ENCODE measurements around the gene C10orf143.
"Not testable (repeated sequence)": the region's sequence is repeated elsewhere in the genome, so short reads cannot be mapped to it uniquely, and the experiment has no call there.

The C10orf143 gene

DNA sequence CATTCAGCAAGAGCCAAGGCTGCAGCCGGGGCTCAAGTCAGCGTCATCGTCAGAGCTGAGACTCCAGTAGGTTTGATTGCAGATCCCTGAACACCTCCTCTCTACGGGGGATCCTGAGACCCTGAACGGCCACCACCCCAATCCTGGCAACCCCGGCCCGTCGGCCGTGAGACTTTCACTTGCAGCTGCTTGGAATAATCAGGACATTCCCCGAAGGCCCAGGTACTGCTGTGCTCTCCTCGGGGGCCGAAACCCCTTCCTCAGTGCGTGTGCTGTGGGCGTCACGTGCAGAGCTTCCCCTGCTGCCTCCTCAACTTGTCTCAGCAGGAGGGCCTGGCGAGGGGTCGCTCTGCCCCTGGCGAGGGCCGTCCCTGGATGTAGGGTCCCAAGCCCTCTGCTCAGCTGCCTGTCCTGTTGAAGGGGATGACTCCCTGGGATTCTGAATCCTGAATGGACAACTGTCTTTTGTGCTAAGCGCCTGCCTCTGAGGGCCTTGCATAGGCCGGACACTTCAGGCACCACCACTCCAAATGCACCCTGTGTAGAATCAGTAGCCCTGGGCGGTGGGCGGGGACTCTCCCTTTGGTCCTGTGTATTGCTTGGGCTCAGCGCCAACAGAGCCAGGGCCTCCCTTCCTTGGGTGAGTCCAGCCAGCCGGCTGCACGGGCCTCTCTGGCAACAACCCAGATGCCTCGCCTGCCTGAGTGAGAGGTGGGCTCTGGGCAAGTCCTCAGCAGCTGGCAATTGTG, 82.7 kb downstream of the C10orf143 start:
- no peak for DNase-seq

DNA sequence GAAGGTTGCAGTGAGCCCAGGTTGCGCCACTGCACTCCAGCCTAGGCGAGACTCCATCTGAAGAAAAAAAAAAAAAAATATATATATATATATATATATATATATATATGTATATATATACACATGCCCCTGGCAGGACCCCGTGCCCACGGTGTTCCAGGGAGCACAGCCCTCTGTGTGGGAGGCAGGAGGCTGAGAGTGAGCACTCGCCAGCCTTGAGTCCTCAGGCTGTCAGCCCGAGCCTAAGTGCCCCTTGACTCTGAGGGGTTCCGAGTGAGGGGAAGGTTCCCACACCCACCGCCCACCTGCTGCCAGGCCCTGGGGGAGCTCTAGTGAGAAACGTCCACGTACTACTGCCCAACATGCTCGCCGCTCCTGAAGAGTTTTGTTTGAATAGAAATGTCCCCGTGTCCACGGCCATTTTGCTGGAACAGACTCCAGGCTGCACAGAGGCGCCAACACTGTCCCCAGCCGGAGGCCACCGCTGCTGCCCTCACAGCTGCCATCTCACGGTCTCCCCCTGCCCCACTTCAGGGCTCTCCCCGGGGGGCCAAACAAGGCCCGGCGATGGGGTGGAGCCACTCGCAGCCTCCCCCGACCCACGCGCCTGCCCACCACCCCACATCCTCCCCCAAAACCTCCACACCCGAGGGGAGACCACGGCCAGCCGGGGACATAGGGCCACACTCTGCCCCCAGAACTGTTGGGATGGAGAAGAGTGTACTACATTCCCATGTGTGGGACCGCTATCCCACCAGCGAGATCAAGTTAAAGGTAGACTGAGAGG, 83.8 kb downstream of the C10orf143 start:
- DNase-seq: no peak

DNA sequence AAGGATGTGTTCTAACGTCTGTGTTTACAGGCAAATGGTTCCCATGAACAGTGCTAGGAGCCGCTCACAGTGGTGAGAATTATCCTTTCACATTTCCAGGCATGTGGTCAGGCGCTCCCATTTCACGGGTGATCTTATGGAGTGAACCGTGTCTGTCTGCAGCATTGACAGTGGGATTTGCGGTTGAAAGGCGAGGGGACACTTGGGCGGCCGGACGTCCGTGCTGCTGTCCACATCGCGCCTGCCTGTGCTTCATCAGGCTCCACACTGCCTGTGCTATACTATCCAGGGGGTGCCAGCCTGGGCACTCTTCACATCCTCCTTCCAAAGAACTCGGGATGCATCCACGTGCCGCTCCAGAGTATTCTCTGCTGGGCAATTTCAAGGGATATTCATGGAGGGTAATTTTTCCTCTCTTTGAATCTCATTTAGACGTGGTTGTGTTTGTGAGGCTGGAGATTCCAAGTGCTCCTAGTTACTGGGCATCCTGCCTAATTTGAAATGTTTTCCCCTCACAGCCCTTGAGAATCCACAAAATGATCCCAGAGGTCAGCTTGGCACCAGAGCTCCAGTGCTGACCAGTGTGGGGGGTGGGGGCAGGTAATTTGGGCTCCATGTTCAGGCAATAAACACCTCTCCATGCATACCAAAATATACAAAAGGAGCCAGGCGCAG, 84.7 kb downstream of the C10orf143 start:
- no peak for DNase-seq

- no peak for DNase-seq
These were observed 85.3 kb downstream of the C10orf143 start for GRCh38 chr10:130025326-130025725.

GRCh38 chr10:130024779-130025325, 85.8 kb downstream of the C10orf143 start:
- no peak for DNase-seq

DNA sequence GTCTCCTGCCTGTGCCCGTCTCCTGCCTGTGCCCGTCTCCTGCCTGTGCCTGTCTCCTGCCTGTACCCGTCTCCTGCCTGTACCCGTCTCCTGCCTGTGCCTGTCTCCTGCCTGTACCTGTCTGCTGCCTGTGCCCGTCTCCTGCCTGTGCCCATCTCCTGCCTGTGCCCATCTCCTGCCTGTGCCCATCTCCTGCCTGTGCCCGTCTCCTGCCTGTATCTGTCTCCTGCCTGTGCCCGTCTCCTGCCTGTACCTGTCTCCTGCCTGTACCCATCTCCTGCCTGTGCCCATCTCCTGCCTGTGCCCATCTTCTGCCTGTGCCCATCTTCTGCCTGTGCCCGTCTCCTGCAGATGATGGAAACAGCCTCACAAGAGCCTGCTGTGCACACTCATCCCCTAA, 86.3 kb downstream of the C10orf143 start:
- not testable (repeated sequence) for DNase-seq

DNA sequence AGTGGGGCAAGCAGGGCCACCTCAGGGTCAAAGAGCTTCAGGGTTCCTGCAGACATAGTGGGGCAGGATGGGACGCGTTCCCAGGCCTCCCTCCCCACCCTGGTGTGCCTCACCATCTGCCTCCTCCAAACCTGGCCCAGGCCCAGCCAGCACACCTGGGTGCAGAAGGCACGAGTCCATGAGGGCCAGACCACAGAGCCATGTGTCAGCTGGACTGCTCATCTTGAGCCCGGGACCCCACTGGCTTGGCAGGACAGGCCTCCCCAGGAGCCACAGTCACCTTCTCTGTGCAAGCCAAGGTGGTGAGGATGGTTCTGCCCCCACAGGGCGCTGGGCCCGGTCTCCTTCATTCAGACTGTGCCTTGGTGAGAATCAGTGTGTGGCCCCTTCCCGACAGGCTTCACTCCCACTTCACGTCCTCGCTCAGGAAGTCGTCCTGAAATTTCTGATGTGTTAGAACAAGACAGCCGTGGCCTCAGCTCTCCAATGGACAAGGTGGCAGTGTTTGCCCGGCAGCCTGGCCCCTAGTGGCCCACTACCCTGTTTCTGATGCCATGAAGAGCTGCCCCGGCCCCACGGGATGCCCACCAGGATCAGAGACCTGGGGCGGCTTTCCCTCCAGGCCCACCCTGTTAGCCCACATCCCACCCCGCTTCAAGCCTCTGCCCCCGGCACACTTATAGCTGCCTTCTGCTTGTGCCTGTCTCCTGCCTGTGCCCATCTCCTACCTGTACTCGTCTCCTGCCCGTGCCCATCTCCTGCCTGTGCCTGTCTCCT, 87.0 kb downstream of the C10orf143 start:
- no peak for DNase-seq

- no peak for DNase-seq
These were observed 87.9 kb downstream of the C10orf143 start for GRCh38 chr10:130022511-130023299.

- no peak for DNase-seq
These were observed 88.5 kb downstream of the C10orf143 start for GRCh38 chr10:130022086-130022485.

- DNase-seq: no peak
These were observed 89.2 kb downstream of the C10orf143 start for GRCh38 chr10:130021383-130021950.

DNA sequence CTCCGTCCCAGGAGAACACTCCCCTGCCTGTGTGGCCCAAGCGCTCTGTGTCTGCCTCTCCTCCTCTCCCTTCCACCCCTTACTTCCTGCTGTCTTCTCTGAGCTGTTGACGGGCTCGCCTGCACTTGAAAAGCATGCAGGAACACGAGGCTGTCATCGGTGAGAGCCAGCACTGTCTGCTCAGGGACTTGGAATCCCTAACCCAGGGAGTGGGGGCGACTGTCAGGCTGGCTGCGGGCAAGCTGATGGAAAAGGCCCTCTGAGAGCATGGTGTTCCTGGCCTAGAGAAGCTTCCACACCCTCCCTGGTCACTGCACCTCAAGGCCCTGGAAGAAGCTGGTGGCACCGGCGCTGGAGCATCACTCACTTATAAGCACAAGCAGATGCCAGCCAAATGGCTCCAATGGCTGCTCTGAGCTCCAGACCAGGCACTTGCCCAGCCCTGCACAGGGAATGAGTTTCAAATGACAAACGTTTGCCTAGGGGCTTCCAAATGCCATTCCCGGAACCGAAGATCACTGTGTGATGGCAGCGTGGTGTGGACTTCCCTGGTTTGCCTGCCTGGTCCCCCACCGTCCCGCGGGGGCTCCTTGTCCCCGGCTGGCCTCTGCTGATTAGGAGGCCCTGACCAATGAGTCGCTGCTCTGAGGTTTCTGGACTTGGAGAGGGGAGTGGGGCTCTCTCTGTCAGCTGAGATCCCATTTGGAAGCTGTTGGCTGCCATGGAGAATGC, 89.8 kb downstream of the C10orf143 start:
- no peak for DNase-seq

DNA sequence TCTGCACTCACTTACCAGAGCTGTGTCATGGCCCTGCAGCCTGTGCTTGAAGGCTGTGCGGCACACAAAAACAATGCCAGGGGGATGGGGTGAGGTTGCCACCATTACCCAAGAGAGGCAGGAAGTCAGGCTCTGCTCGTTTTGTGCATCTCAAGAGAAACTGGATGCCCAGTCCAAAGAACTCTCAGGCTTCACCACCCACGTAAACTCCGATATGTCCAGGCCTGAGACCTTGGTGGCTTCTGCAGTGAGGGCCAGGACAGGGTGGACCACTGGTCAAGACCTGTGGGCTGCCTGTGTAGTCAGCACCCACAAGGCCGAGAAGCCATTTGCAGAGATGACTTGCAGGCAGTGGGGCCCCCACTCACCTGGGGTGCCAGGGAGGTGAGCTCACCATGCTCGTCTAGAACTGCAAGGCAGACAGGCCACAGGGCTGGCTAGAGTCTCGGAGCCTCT, 91.9 kb downstream of the C10orf143 start:
- no peak for DNase-seq

GRCh38 chr10:130018265-130018664, 92.4 kb downstream of the C10orf143 start:
- DNase-seq: no peak

GRCh38 chr10:130017631-130018022, 93.0 kb downstream of the C10orf143 start:
- no peak for DNase-seq

- no peak for DNase-seq
These were observed 93.5 kb downstream of the C10orf143 start for GRCh38 chr10:130016993-130017630.

DNA sequence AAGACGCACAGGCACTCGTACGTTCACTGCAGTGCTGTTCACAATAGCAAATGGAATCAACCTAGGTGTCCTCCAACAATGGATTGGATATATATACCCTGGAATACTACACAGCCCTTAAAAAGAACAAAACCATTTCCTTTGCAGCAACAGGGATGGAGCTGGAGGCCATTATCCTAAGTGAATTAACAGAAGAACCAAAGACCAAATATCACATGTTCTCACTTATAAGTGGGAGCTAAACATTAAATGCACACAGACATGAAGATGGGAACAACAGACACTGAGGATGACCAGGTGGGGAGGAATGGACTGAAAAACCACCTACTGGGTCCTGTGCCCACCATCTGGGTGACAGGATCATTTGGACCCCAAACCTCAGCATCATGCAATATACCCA, 94.5 kb downstream of the C10orf143 start:
- no peak for DNase-seq

DNA sequence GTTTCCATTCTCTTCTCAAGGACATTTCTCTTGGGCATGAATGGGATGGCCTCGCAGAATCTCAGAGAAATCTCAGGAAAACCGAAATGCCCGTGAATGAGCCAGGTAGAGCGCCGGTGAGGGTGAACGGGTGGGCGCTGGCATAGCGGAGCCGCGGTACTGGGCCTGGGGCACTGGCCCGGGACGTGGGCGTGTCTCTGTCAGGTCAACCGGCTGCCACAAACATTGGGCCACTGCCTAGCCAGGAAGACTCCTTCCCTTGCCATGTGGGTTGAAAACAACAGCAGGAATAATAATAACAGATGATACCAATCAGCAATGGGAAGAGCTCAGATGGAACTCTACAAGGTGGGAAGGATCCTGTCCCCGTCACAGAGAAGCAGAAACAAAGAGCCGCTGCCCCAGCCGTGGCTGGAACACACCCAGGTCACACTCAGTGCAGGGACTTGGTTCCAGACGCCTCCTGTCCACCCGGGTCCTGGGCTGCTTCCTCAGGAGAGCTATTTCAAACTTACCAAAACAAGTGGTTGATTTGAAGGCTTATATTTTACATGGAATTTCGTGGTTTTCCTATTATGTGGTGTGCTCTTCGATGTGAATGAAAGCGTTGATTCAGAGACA, 95.4 kb downstream of the C10orf143 start:
- no peak for DNase-seq

GRCh38 chr10:130014263-130015074, 96.2 kb downstream of the C10orf143 start:
- no peak for DNase-seq
